A549 (cell line): Measurements from ENCODE around the gene TRIP10. TPM values are rescaled to one million over a fixed set of nuclear protein-coding genes. Genes with fewer than 3 reads are reported as not detected.
A peak's percentile ranks its signal among the peaks of the same experiment; 100 is the strongest.

Experiments used
- ATAC-seq, 2 experiments: fragments of 200-7000 bp in 1 of 2; fragments of >200 bp in 1 of 2; cut with Nextera tagmentation in 1 of 2; cut with Tn5 transposase in 1 of 2; 3 replicates each; pipeline versions ENCODE4 v1.8.0 to v1.9.1; 2018 to 2020; ENCODE audit warnings: mild to moderate bottlenecking in 1 of 2, moderate library complexity in 1 of 2
- CTCF ChIA-PET: fragments of 300-600 bp; sonication (Branson Sonifier 250); formaldehyde crosslinking; extraction: SDS; loops from one replicate; lab custom pipeline; 2021; ENCODE audit warnings: antibody characterized with exemption, inconsistent platforms; lab: Yijun Ruan, JAX
- POLR2A ChIA-PET: fragments of 350-600 bp; formaldehyde crosslinking; extraction: SDS; loops from one replicate; lab custom pipeline; 2021; ENCODE audit warnings: antibody characterized with exemption, inconsistent platforms; lab: Yijun Ruan, JAX
- DNase-seq, 2 experiments: peaks; one replicate each; pipeline versions ENCODE4 v3.0.0 to v3.0.0-alpha.2; 2011 to 2016; ENCODE audit warnings: low read depth in 1 of 2, low spot score in 1 of 2
- FAIRE-seq: peaks from 2 replicates; lab custom pipeline; 2011; peaks lifted over from hg19 to GRCh38; lab: Jason Lieb, UNC
- H3K27ac ChIP-seq, 2 experiments: fragments of >200 bp; sonication (Bioruptor Twin); formaldehyde crosslinking; 3 replicates each; pipeline ENCODE4 v1.5.1; 2016 to 2017
- H3K4me1 ChIP-seq: fragments of >200 bp; sonication (Bioruptor Twin); formaldehyde crosslinking; 3 replicates; pipeline ENCODE4 v1.6.1; 2016
- H3K4me2 ChIP-seq: fragments of >200 bp; sonication (Bioruptor Twin); formaldehyde crosslinking; 3 replicates; pipeline ENCODE4 v1.6.1; 2016
- H3K4me3 ChIP-seq: fragments of >200 bp; sonication (Bioruptor Twin); formaldehyde crosslinking; 3 replicates; pipeline ENCODE4 v1.5.1; 2016
- H3K9me3 ChIP-seq: fragments of >200 bp; sonication (Bioruptor Twin); formaldehyde crosslinking; 3 replicates; pipeline ENCODE4 v1.6.1; 2016
- ATOH8 ChIP-seq: fragments of 250-450 bp; sonication (Bioruptor Pico); IDR thresholded peaks from 2 replicates; pipeline ENCODE4 v1.5.0; 2020; ENCODE audit warnings: low read depth, mild to moderate bottlenecking, moderate library complexity
- CBX8 ChIP-seq: fragments of 200-600 bp; sonication (generic); IDR thresholded peaks from 2 replicates; pipeline ENCODE4 v1.6.1; 2016
- CHD4 ChIP-seq: fragments of 200-600 bp; sonication (generic); IDR thresholded peaks from 2 replicates; pipeline ENCODE4 v1.6.1; 2016; ENCODE audit warnings: antibody characterized with exemption, mild to moderate bottlenecking, borderline replicate concordance
- EHF ChIP-seq: fragments of 250-450 bp; sonication (Bioruptor Pico); IDR thresholded peaks from 2 replicates; pipeline ENCODE4 v1.5.0; 2020; ENCODE audit warnings: mild to moderate bottlenecking
- EHMT2 ChIP-seq: fragments of 200-600 bp; sonication (generic); IDR thresholded peaks from 2 replicates; pipeline ENCODE4 v1.6.1; 2016; ENCODE audit warnings: antibody characterized with exemption, low read depth, mild to moderate bottlenecking, moderate library complexity
- EP300 ChIP-seq, 2 experiments: fragments of >200 bp; sonication (Bioruptor Twin); formaldehyde crosslinking; IDR thresholded peaks; 2 replicates in 1 of 2; 3 replicates in 1 of 2; pipeline ENCODE4 v1.6.1; 2016 to 2017
- GATA3 ChIP-seq: IDR thresholded peaks from 2 replicates; pipeline ENCODE4 v1.6.1; 2012; ENCODE audit warnings: borderline replicate concordance
- HDAC2 ChIP-seq: fragments of 200-600 bp; sonication (generic); IDR thresholded peaks from 2 replicates; pipeline ENCODE4 v1.6.1; 2016
- HES2 ChIP-seq: fragments of >200 bp; sonication (Bioruptor Twin); formaldehyde crosslinking; IDR thresholded peaks from 2 replicates; pipeline ENCODE4 v1.6.1; 2016
- HOXA7 ChIP-seq: fragments of 250-450 bp; sonication (Bioruptor Pico); IDR thresholded peaks from 2 replicates; pipeline ENCODE4 v1.5.0; 2020; ENCODE audit warnings: mild to moderate bottlenecking, moderate library complexity
- JUN ChIP-seq, 2 experiments: fragments of >200 bp; sonication (Bioruptor Twin); formaldehyde crosslinking; IDR thresholded peaks; 2 replicates in 1 of 2; 3 replicates in 1 of 2; pipeline ENCODE4 v1.6.1; 2016 to 2017
- JUNB ChIP-seq: fragments of >200 bp; sonication (Bioruptor Twin); formaldehyde crosslinking; IDR thresholded peaks from 2 replicates; pipeline ENCODE4 v1.6.1; 2016
- KDM5A ChIP-seq: fragments of 200-600 bp; sonication (generic); IDR thresholded peaks from 2 replicates; pipeline ENCODE4 v1.6.1; 2016; ENCODE audit warnings: antibody characterized with exemption, mild to moderate bottlenecking
- MAZ ChIP-seq: fragments of 150-350 bp; IDR thresholded peaks from 2 replicates; pipeline ENCODE4 v1.6.1; 2014; ENCODE audit warnings: antibody characterized with exemption, low read depth, low read length, borderline replicate concordance
- NFE2L2 ChIP-seq: fragments of 150-350 bp; conservative IDR thresholded peaks from 2 replicates; pipeline ENCODE4 v1.6.1; 2014; ENCODE audit warnings: low read length
- POLR2AphosphoS2 ChIP-seq: conservative IDR thresholded peaks from 2 replicates; pipeline ENCODE4 v1.6.1; 2012; ENCODE audit warnings: low read length, improper control_type of control experiment, inconsistent platforms
- RAD21 ChIP-seq, 2 experiments: fragments of >200 bp in 1 of 2; sonication (Bioruptor Twin) in 1 of 2; formaldehyde crosslinking in 1 of 2; IDR thresholded peaks in 1 of 2; conservative IDR thresholded peaks in 1 of 2; 2 replicates in 1 of 2; 3 replicates in 1 of 2; pipeline ENCODE4 v1.6.1; 2012 to 2018; ENCODE audit warnings: inconsistent platforms in 1 of 2
- SMC3 ChIP-seq: fragments of >200 bp; sonication (Bioruptor Twin); formaldehyde crosslinking; IDR thresholded peaks from 3 replicates; pipeline ENCODE4 v1.6.1; 2018; ENCODE audit warnings: inconsistent platforms
- SREBF2 ChIP-seq: fragments of 450-650 bp; IDR thresholded peaks from 2 replicates; pipeline ENCODE4 v1.6.1; 2014; ENCODE audit warnings: mild to moderate bottlenecking, moderate library complexity
- USF2 ChIP-seq: fragments of 450-650 bp; IDR thresholded peaks from 2 replicates; pipeline ENCODE4 v1.6.1; 2014; ENCODE audit warnings: antibody characterized with exemption
- ZC3H11A ChIP-seq: fragments of 450-650 bp; IDR thresholded peaks from 2 replicates; pipeline ENCODE4 v1.6.1; 2014; ENCODE audit warnings: antibody characterized with exemption, mild to moderate bottlenecking
- WGBS: methylation state at CpG from one replicate; pipeline ENCODE4 v1.1.6; 2017; ENCODE audit errors: missing lambda C conversion rate; 5-methylcytosine and 5-hydroxymethylcytosine counted together
- polyA plus RNA-seq, 4 experiments: library from polyadenylated mRNA; depleted of rRNA in 3 of 4; stranded (reverse); fragments of >200 nt; fragmentation: RNase III in 1 of 4; extraction: RNeasy Plus Mini Kit Qiagen cat#74134 plus additional on column Dnase treatment in 1 of 4; gene quantifications; 2 replicates in 3 of 4; 3 replicates in 1 of 4; pipeline ENCODE4 v1.2.3, GENCODE V29; 2011 to 2017

Gene TRIP10
- polyA plus RNA-seq, 2 of the 4 experiments (the other 2 are of a cell fraction), result 39.2 to 60.9 TPM

- FAIRE-seq, result no peak
- peak; percentile 11 to 27; a peak in 2 of 6 replicates for ATAC-seq
These were observed 14.7 kb downstream of the TRIP10 start for GRCh38 chr19:6754136-6754535.

GRCh38 chr19:6754653-6755463, 15.4 kb downstream of the TRIP10 start:
- WGBS, result 95% methylated on average over 9 of the region's 23 CpGs
- no peak for DNase-seq
- no peak overlapping the region for H3K4me3 ChIP-seq
- no peak for FAIRE-seq
- H3K27ac ChIP-seq, result no peak overlapping the region
- TF ChIP-seq ZC3H11A, result no peak
- no peak for TF ChIP-seq MAZ
- no peak for TF ChIP-seq EP300 (IDR thresholded peaks at IDR 0.05)
- TF ChIP-seq ATOH8 (CRISPR knock-in tag), result no peak
- no peak for TF ChIP-seq SMC3
- no peak for TF ChIP-seq EHMT2
- TF ChIP-seq NFE2L2, result no peak
- no peak for TF ChIP-seq EHF (CRISPR knock-in tag)
- TF ChIP-seq HDAC2, result no peak
- TF ChIP-seq RAD21 (conservative IDR thresholded peaks at IDR 0.05 in 1 of 2, IDR thresholded peaks at IDR 0.05 in 1 of 2), result no peak
- no peak for TF ChIP-seq KDM5A
- no peak for TF ChIP-seq JUNB
- TF ChIP-seq GATA3, result no peak
- TF ChIP-seq CHD4, result no peak
- TF ChIP-seq POLR2AphosphoS2, result no peak
- no peaks in the 10 kb centered on the region for H3K4me1 ChIP-seq
- no peak overlapping the region for H3K4me2 ChIP-seq
- H3K9me3 ChIP-seq, result no peaks in the 10 kb centered on the region
- ChIA-PET POLR2A (interaction anchor here (0.6 kb wide), 1 partner anchor 12 kb away, joined by 3 read pairs; no protein-coding TSS in a partner anchor), CTCF (interaction anchor here (0.8 kb wide), 1 partner anchor 16 kb away, joined by 3 read pairs; no protein-coding TSS in a partner anchor)
- no peak for ATAC-seq

More at GRCh38 chr19:6754136-6754535, 14.7 kb downstream of the TRIP10 start:
- TF ChIP-seq USF2 (no peak), HDAC2 (no peak), JUN (IDR thresholded peaks at IDR 0.05) (no peak), CBX8 (no peak), HOXA7 (CRISPR knock-in tag) (no peak)
- no peak for DNase-seq
- H3K4me3 ChIP-seq, result no peak overlapping the region
- ChIA-PET POLR2A (interaction anchor here (0.6 kb wide), 1 partner anchor 11 kb away, joined by 3 read pairs; no protein-coding TSS in a partner anchor), CTCF (interaction anchor here (0.8 kb wide), 1 partner anchor 16 kb away, joined by 3 read pairs; no protein-coding TSS in a partner anchor)
- no peak overlapping the region for H3K4me2 ChIP-seq
- no peak overlapping the region for H3K27ac ChIP-seq
- H3K4me1 ChIP-seq, result 0 out of 3 replicates have a peak, but pooled peaks cover 5% of the 10 kb centered on the region
- H3K9me3 ChIP-seq, result no peaks in the 10 kb centered on the region
- whole genome bisulfite sequencing, result 100% methylated on average over 5 of the region's 22 CpGs

- Histone ChIP-seq H3K9me3 (no peaks in the 10 kb centered on the region), H3K27ac (no peak overlapping the region), H3K4me2 (no peak overlapping the region), H3K4me1 (peaks cover 8% of the 10 kb centered on the region; the same call in 2 of the 3 replicates), H3K4me3 (no peak overlapping the region)
- ATAC-seq, result peak in 1 of 2 experiments; percentile 20; a peak in 1 of 6 replicates
- WGBS, result 95% methylated on average over 11 of the region's 17 CpGs
- no peak for TF ChIP-seq HES2
- no peak for TF ChIP-seq SREBF2
- DNase-seq, result no peak
- ChIA-PET POLR2A (no interaction called here), CTCF (interaction anchor here (0.9 kb wide), 1 partner anchor 22 kb away, joined by 5 read pairs; no protein-coding TSS in a partner anchor)
- FAIRE-seq, result no peak
These were observed 21.1 kb downstream of the TRIP10 start for GRCh38 chr19:6760606-6761005.
